Left lung (tissue), 10 donors: ENCODE results near the gene APOM. TPM values are rescaled to one million over a fixed set of nuclear protein-coding genes. Genes with fewer than 3 reads are reported as not detected.

ENCODE experiments used
- ATAC-seq: fragments of 200-7000 bp; cut with Tn5 transposase; one replicate; pipeline ENCODE4 v1.9.1; 2020; ENCODE audit warnings: moderate library complexity
- DNase-seq, 4 donors: peaks; one replicate each; pipeline ENCODE4 v3.0.0-alpha.2; 2013 to 2020
- H3K27ac ChIP-seq, 2 donors: fragments of 200-600 bp; sonication (generic) in 1 of 2; one replicate each; pipeline versions ENCODE4 v1.5.0 to v1.8.0; 2020 to 2021
- H3K27me3 ChIP-seq, 2 donors: fragments of 200-600 bp; sonication (generic) in 1 of 2; one replicate each; pipeline versions ENCODE4 v1.5.0 to v1.8.0; 2020 to 2021
- H3K36me3 ChIP-seq, 2 donors: fragments of 200-600 bp; sonication (generic) in 1 of 2; one replicate each; pipeline versions ENCODE4 v1.5.0 to v1.8.0; 2020 to 2021
- H3K4me1 ChIP-seq, 2 donors: fragments of 200-600 bp; one replicate each; pipeline ENCODE4 v1.8.0; 2021
- H3K4me3 ChIP-seq, 2 donors: fragments of 200-600 bp; sonication (generic) in 1 of 2; one replicate each; pipeline versions ENCODE4 v1.5.0 to v1.8.0; 2020 to 2021; ENCODE audit warnings: mild to moderate bottlenecking in 1 of 2
- H3K9me3 ChIP-seq, 2 donors: fragments of 200-600 bp; sonication (generic) in 1 of 2; one replicate each; pipeline versions ENCODE4 v1.5.0 to v1.8.0; 2020 to 2021
- intact Hi-C, 2 donors: fragments of 100-400 bp; cut with DNase I; formaldehyde crosslinking; loops; one replicate each; pipeline versions ENCODE4 v1.11.2 to v1.14.2; 2022
- polyA plus RNA-seq, 6 donors: library from polyadenylated mRNA; unstranded; fragments of 120-200 nt; gene quantifications; one replicate each; pipeline ENCODE4 v1.2.1, GENCODE V29; 2013; ENCODE audit not compliant: insufficient read length in 6 of 6
- total RNA-seq, 2 donors: library from RNA; stranded (reverse); fragmentation: NEBNext Ultra II Directional; extraction: Animal tissue kit (Norgen Biotek cat#: 25700); gene quantifications; one replicate each; pipeline ENCODE4 v1.2.1, GENCODE V29; 2021
- TF ChIP-seq, protein P1 (sequence below), 2 donors: fragments of 200-600 bp; sonication (generic) in 1 of 2; IDR thresholded peaks; one replicate each; pipeline versions ENCODE4 v1.5.0 to v1.8.0; 2021; ENCODE audit warnings: antibody characterized with exemption in 2 of 2
- donor health status: DM: no; HTN: yes; CAD: no.
- donor health status: DM: no; HTN: no; CAD: no.

APOM gene
- total and polyA plus RNA-seq, 8 donors = 1.0 to 8.0 (median 5.5) TPM

DNA sequence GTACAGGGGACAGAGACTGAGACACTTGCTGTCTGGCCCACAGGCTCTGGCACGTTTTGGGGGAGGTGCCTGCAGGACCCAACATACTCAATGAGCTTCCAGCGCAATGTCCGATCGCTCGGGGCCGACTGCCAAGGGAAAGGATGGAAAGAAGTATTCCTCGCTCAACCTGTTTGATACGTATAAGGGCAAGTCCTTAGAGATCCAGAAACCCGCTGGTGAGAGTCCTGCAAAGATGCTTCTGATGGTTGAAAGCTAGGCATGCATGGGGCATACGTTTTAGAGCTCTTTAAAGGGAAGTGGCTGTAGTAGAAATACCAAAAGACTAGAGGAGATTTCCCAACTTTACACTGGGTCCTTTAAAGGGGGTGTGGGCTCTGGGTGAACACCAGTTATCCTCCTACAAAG lies 33.0 kb upstream of the APOM start:
- peak in 2 of 4 donors; percentile 46 to 51 for DNase-seq
- no peak for ATAC-seq
- TF ChIP-seq, protein P1, sequence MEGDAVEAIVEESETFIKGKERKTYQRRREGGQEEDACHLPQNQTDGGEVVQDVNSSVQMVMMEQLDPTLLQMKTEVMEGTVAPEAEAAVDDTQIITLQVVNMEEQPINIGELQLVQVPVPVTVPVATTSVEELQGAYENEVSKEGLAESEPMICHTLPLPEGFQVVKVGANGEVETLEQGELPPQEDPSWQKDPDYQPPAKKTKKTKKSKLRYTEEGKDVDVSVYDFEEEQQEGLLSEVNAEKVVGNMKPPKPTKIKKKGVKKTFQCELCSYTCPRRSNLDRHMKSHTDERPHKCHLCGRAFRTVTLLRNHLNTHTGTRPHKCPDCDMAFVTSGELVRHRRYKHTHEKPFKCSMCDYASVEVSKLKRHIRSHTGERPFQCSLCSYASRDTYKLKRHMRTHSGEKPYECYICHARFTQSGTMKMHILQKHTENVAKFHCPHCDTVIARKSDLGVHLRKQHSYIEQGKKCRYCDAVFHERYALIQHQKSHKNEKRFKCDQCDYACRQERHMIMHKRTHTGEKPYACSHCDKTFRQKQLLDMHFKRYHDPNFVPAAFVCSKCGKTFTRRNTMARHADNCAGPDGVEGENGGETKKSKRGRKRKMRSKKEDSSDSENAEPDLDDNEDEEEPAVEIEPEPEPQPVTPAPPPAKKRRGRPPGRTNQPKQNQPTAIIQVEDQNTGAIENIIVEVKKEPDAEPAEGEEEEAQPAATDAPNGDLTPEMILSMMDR (IDR thresholded peaks at IDR 0.05) = no peak
- Histone ChIP-seq H3K27me3 (no peaks in the 10 kb centered on the region), H3K9me3 (no peaks in the 10 kb centered on the region), H3K36me3 (peaks cover 0 to 50% of the 10 kb centered on the region in 2 donors), H3K27ac (peak overlapping the region; percentile 97 to 98), H3K4me3 (peak overlapping the region in 1 of 2 donors; percentile 85), H3K4me1 (peaks cover 17 to 37% of the 10 kb centered on the region in 2 donors)
- intact Hi-C loops = no loop called here

DNA sequence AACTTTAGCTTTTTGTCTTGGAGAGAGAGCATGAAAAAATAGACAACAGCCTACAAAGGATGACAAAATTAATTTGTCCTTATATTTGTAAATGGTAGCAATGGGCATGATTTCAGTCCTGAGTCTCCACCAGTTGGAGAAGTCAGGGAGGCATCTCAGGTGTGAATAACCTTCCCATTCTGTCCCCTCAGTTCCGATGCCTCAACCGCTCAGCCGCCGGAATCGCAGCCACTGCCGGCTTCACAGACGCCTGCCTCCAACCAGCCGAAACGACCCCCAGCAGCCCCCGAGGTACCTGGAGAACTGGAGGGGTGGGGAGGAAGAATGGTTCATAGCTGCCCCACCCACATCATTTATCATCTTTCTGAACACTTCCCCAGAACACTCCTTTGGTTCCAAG lies 31.6 kb upstream of the APOM start:
- H3K36me3 ChIP-seq = peaks cover 2 to 64% of the 10 kb centered on the region in 2 donors
- peaks cover 17 to 35% of the 10 kb centered on the region in 2 donors for H3K4me1 ChIP-seq
- ATAC-seq (no peak), DNase-seq (no peak)
- H3K9me3 ChIP-seq = no peaks in the 10 kb centered on the region
- H3K27ac ChIP-seq = no peak overlapping the region
- TF ChIP-seq, protein P1 (IDR thresholded peaks at IDR 0.05) = no peak
- no peaks in the 10 kb centered on the region for H3K27me3 ChIP-seq
- intact Hi-C loops = no loop called here
- H3K4me3 ChIP-seq = no peak overlapping the region

DNA sequence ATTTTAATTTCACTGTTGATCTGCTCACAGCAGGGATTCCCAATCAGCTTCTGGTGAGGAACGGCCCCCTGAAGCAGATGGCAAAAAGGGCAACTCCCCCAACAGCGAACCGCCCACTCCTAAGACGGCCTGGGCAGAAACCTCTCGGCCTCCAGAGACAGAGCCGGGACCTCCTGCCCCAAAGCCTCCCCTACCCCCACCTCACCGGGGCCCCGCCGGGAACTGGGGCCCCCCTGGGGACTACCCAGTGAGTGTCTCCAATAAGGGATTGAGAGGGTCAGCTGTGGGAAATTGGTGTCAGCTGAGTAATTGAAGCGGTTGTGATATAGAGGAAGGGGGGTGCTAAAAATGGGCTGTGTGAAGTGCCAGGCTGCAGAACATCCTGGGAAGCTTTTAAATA lies 28.7 kb upstream of the APOM start:
- DNase-seq (no peak), ATAC-seq (no peak)
- Histone ChIP-seq H3K27me3 (no peaks in the 10 kb centered on the region), H3K27ac (no peak overlapping the region), H3K36me3 (peaks cover 8 to 93% of the 10 kb centered on the region in 2 donors), H3K9me3 (no peaks in the 10 kb centered on the region), H3K4me3 (no peak overlapping the region), H3K4me1 (peaks cover 10 to 20% of the 10 kb centered on the region in 2 donors)
- TF ChIP-seq, protein P1 (IDR thresholded peaks at IDR 0.05) = no peak
- intact Hi-C loops = no loop called here

DNA sequence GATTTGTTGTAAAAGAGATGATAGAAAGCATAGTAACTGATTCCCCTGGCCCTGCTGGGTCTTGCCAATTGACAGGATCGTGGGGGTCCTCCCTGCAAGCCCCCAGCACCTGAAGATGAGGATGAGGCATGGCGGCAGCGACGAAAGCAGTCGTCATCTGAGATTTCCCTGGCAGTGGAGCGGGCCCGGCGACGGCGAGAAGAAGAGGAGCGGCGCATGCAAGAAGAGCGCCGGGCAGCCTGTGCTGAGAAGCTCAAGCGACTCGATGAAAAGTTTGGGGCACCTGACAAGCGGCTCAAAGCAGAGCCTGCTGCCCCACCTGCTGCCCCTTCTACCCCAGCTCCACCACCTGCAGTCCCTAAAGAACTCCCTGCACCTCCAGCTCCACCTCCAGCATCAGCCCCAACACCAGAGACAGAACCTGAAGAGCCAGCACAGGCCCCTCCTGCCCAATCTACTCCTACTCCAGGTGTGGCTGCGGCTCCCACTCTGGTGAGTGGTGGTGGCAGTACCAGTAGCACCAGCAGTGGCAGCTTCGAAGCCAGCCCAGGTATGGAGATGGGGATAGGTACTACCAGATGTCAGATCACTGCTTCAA lies 27.9 kb upstream of the APOM start:
- H3K4me3 ChIP-seq = no peak overlapping the region
- TF ChIP-seq, protein P1 (IDR thresholded peaks at IDR 0.05) = no peak
- DNase-seq = no peak
- peaks cover 8 to 100% of the 10 kb centered on the region in 2 donors for H3K36me3 ChIP-seq
- intact Hi-C loops = no loop called here
- no peak overlapping the region for H3K27ac ChIP-seq
- H3K4me1 ChIP-seq = peaks cover 2 to 12% of the 10 kb centered on the region in 2 donors
- H3K27me3 ChIP-seq = no peaks in the 10 kb centered on the region
- no peaks in the 10 kb centered on the region for H3K9me3 ChIP-seq
- no peak for ATAC-seq

DNA sequence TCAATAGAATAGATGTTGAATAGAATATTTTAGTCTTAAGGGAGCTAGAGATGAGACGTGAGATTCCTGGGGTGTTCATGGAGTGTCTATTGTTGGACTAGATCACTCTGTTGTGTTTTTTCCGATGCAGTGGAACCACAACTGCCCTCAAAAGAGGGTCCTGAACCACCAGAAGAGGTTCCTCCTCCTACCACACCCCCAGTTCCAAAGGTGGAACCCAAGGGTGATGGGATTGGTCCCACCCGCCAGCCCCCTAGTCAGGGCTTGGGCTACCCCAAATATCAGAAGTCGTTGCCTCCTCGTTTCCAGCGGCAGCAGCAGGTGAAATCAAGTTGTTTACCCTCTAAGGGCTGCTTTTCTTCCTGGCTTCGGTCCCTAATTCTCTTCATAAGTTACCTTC lies 26.7 kb upstream of the APOM start:
- H3K4me3 ChIP-seq = no peak overlapping the region
- H3K4me1 ChIP-seq = no peaks in the 10 kb centered on the region
- intact Hi-C loops = no loop called here
- no peak overlapping the region for H3K27ac ChIP-seq
- no peaks in the 10 kb centered on the region for H3K9me3 ChIP-seq
- ATAC-seq (no peak), DNase-seq (no peak)
- TF ChIP-seq, protein P1 (IDR thresholded peaks at IDR 0.05) = no peak
- H3K27me3 ChIP-seq = no peaks in the 10 kb centered on the region
- H3K36me3 ChIP-seq = peaks cover 8 to 100% of the 10 kb centered on the region in 2 donors
